Neural progenitor cell (in vitro differentiated cells): ENCODE data around the gene S100A16. TPM values are rescaled to one million over a fixed set of nuclear protein-coding genes. Genes with fewer than 3 reads are reported as not detected.

Source experiments
- DNase-seq: peaks from one replicate; pipeline ENCODE4 v3.0.0-alpha.2; 2016; ENCODE audit warnings: low spot score
- H2AFZ ChIP-seq: fragments of 200-600 bp; sonication (generic); replicated peaks from 2 replicates; pipeline ENCODE4 v1.6.1; 2016; ENCODE audit warnings: antibody characterized with exemption
- H3F3A ChIP-seq: fragments of 200-600 bp; sonication (generic); 2 replicates; pipeline ENCODE4 v1.6.1; 2016; ENCODE audit warnings: antibody characterized with exemption, low read depth
- H3K27ac ChIP-seq: fragments of 200-600 bp; sonication (generic); 2 replicates; pipeline ENCODE4 v1.5.1; 2016; ENCODE audit warnings: mild to moderate bottlenecking
- H3K27me3 ChIP-seq: fragments of 200-600 bp; sonication (generic); 2 replicates; pipeline ENCODE4 v1.6.1; 2016; ENCODE audit warnings: mild to moderate bottlenecking, moderate library complexity
- H3K36me3 ChIP-seq: fragments of 200-600 bp; sonication (generic); 2 replicates; pipeline ENCODE4 v1.5.1; 2016
- H3K4me1 ChIP-seq: fragments of 200-600 bp; sonication (generic); 2 replicates; pipeline ENCODE4 v1.6.1; 2016; ENCODE audit warnings: mixed run types
- H3K4me2 ChIP-seq: fragments of 200-600 bp; sonication (generic); 2 replicates; pipeline ENCODE4 v1.6.1; 2016
- H3K4me3 ChIP-seq: fragments of 200-600 bp; sonication (generic); 2 replicates; pipeline ENCODE4 v1.5.1; 2016
- H3K79me2 ChIP-seq: fragments of 200-600 bp; sonication (generic); 2 replicates; pipeline ENCODE4 v1.6.1; 2016; ENCODE audit warnings: low read depth
- H3K9ac ChIP-seq: fragments of 200-600 bp; sonication (generic); 2 replicates; pipeline ENCODE4 v1.6.1; 2016
- H3K9me3 ChIP-seq: fragments of 200-600 bp; sonication (generic); 2 replicates; pipeline ENCODE4 v1.5.1; 2016; ENCODE audit warnings: low read depth
- H4K20me1 ChIP-seq: fragments of 200-600 bp; sonication (generic); 2 replicates; pipeline ENCODE4 v1.6.1; 2016; ENCODE audit warnings: low read depth
- H3K27ac Mint-ChIP-seq: 3 replicates; pipeline ENCODE4 v1.8.0; 2021; ENCODE audit warnings: mixed read lengths
- H3K27me3 Mint-ChIP-seq: 2 replicates; pipeline ENCODE4 v1.8.0; 2022; ENCODE audit warnings: low read depth, mild to moderate bottlenecking, inconsistent platforms, moderate library complexity, mixed read lengths; ENCODE audit not compliant: insufficient read depth
- H3K36me3 Mint-ChIP-seq: 3 replicates; pipeline ENCODE4 v1.8.0; 2021; ENCODE audit warnings: mixed read lengths
- H3K4me1 Mint-ChIP-seq: 3 replicates; pipeline ENCODE4 v1.8.0; 2021; ENCODE audit warnings: mixed read lengths
- H3K4me3 Mint-ChIP-seq: 3 replicates; pipeline ENCODE4 v1.8.0; 2021; ENCODE audit warnings: mild to moderate bottlenecking, moderate library complexity, mixed read lengths
- H3K9me3 Mint-ChIP-seq: 3 replicates; pipeline ENCODE4 v1.8.0; 2020; ENCODE audit warnings: mixed read lengths
- CTCF ChIP-seq: fragments of 200-600 bp; sonication (generic); IDR thresholded peaks from 2 replicates; pipeline ENCODE4 v1.5.1; 2017; ENCODE audit warnings: antibody characterized with exemption, mild to moderate bottlenecking
- EZH2 ChIP-seq: fragments of 200-600 bp; sonication (generic); IDR thresholded peaks from 2 replicates; pipeline ENCODE4 v1.6.1; 2017; ENCODE audit warnings: antibody characterized with exemption, mild to moderate bottlenecking, moderate library complexity
- EZH2phosphoT487 ChIP-seq: fragments of 200-600 bp; sonication (generic); IDR thresholded peaks from 2 replicates; pipeline ENCODE4 v1.6.1; 2017; ENCODE audit warnings: antibody characterized with exemption
- total RNA-seq: library from RNA; depleted of rRNA; stranded (reverse); fragments of >200 nt; gene quantifications from 2 replicates; pipeline ENCODE4 v1.2.3, GENCODE V29; 2015; ENCODE audit warnings: low replicate concordance

The S100A16 gene
- total RNA-seq, 1 donor from 2014 or later = 13.1 TPM

DNA sequence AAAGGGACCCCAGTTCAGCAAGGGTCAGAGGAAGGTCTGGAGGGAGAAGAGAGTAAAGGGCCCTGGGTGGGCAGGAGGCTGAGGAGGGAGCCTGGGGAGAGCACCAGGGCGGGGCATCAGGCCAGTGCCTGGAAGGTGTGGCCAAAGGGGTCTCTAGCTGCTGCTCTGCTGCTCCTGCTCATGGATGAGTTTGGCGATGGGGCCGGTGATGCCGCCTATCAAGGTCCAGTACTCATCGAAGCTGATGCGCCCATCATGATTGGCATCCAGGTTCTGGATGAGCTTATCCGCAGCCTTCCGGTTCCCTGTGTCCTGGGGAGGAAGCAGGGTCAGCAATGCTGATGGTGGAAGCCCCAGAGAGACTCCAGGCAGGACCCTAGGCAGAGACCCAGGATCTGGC is 5.6 kb downstream of the S100A16 start:
- Histone ChIP-seq H3K4me3 (no peak overlapping the region), H3K27me3 (no peaks in the 10 kb centered on the region), H3K79me2 (no peaks in the 10 kb centered on the region), H3K27ac (no peak overlapping the region), H3K36me3 (no peaks in the 10 kb centered on the region), H3K9ac (no peak overlapping the region), H3K9me3 (no peaks in the 10 kb centered on the region), H3K4me2 (no peak overlapping the region), H4K20me1 (no peaks in the 10 kb centered on the region), H3K4me1 (peaks cover 24% of the 10 kb centered on the region), H2AFZ (no peak overlapping the region), H3F3A (no peaks in the 10 kb centered on the region)
- Mint-ChIP-seq H3K36me3 (no peaks in the 10 kb centered on the region), H3K27me3 (peaks cover 13% of the 10 kb centered on the region), H3K4me3 (no peak overlapping the region), H3K4me1 (peaks cover 30% of the 10 kb centered on the region), H3K9me3 (no peaks in the 10 kb centered on the region), H3K27ac (no peak overlapping the region)
- no peak for DNase-seq
- no peak for TF ChIP-seq CTCF

DNA sequence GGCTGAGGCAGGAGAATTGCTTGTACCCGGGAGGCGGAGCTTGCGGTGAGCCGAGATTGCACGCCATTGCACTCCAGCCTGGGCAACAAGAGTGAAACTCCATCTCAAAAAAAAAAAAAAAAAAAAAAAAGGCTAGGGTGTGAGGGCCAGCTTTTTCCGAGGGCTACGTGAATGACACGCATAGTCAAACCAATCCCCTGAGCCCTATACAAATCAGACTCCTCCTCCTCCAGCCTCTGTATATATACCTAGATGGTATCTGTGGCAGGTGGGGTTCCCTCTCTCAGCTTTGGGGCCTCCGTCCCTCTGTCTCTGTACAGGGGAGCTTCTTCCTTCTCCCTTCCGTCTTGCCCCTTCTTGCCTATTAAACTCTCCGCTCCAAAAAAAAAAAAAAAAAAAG is 6.7 kb downstream of the S100A16 start:
- no peaks in the 10 kb centered on the region for H3F3A ChIP-seq
- no peaks in the 10 kb centered on the region for H3K36me3 ChIP-seq
- no peaks in the 10 kb centered on the region for H3K27me3 ChIP-seq
- peaks cover 15% of the 10 kb centered on the region for H3K4me1 ChIP-seq
- no peaks in the 10 kb centered on the region for H3K9me3 ChIP-seq
- H3K27me3 Mint-ChIP-seq = peaks cover 13% of the 10 kb centered on the region
- no peak overlapping the region for H3K4me3 Mint-ChIP-seq
- no peaks in the 10 kb centered on the region for H3K9me3 Mint-ChIP-seq
- H3K9ac ChIP-seq = no peak overlapping the region
- H4K20me1 ChIP-seq = no peaks in the 10 kb centered on the region
- H3K4me2 ChIP-seq = no peak overlapping the region
- H3K4me3 ChIP-seq = no peak overlapping the region
- H2AFZ ChIP-seq = no peak overlapping the region
- H3K27ac ChIP-seq = no peak overlapping the region
- H3K27ac Mint-ChIP-seq = no peak overlapping the region
- TF ChIP-seq EZH2 (no peak), CTCF (no peak)
- peaks cover 28% of the 10 kb centered on the region for H3K4me1 Mint-ChIP-seq
- no peak for DNase-seq
- no peaks in the 10 kb centered on the region for H3K36me3 Mint-ChIP-seq
- no peaks in the 10 kb centered on the region for H3K79me2 ChIP-seq

DNA sequence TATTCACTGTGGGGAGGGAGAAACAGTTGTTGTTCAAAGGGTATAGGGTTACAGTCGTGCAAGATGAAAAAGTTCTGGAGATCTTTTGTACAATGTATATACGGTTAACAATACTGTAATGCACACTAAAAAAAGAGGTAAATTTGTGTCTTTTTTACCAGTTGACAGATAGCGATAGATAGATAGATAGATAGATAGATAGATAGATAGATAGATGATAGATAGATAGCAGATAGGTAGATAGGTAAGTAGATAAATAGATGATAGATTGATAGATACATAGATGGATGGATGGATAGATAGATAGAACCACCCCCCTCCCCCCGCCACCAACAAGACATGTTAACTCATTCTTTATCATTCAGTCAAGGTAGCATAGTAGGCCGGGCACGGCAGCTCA is 10.2 kb downstream of the S100A16 start:
- H3K27ac Mint-ChIP-seq = no peak overlapping the region
- H3K4me3 ChIP-seq = no peak overlapping the region
- H3F3A ChIP-seq = no peaks in the 10 kb centered on the region
- peaks cover 22% of the 10 kb centered on the region for H3K4me1 Mint-ChIP-seq
- TF ChIP-seq CTCF (no peak), EZH2phosphoT487 (no peak), EZH2 (no peak)
- no peak overlapping the region for H3K4me3 Mint-ChIP-seq
- no peak for DNase-seq
- no peaks in the 10 kb centered on the region for H3K9me3 ChIP-seq
- H4K20me1 ChIP-seq = no peaks in the 10 kb centered on the region
- H3K4me1 ChIP-seq = peaks cover 8% of the 10 kb centered on the region
- H3K4me2 ChIP-seq = no peak overlapping the region
- no peak overlapping the region for H3K27ac ChIP-seq
- no peaks in the 10 kb centered on the region for H3K36me3 ChIP-seq
- H2AFZ ChIP-seq = no peak overlapping the region
- H3K36me3 Mint-ChIP-seq = no peaks in the 10 kb centered on the region
- no peaks in the 10 kb centered on the region for H3K79me2 ChIP-seq
- H3K27me3 Mint-ChIP-seq = peaks cover 6% of the 10 kb centered on the region
- H3K27me3 ChIP-seq = no peaks in the 10 kb centered on the region
- no peaks in the 10 kb centered on the region for H3K9me3 Mint-ChIP-seq
- no peak overlapping the region for H3K9ac ChIP-seq

DNA sequence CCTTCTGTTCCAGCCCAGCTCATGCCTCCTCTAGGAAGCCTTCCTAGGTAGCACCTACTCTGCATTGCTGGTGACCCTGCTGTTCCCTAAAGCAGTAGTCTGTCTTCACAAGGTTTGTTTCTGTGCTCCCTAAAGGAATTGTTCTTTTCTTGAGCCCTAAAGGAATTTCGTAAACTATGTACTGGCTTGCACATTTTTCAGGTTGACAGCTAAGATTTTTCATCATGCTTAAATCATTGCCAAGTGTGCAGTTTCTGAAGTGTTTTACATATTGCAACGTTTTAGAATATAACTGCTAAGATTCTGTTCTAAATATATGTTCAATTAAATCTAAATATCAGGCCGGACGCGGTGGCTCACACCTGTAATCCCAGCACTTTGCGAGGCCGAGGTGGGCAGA is 13.1 kb downstream of the S100A16 start:
- Mint-ChIP-seq H3K36me3 (no peaks in the 10 kb centered on the region), H3K9me3 (no peaks in the 10 kb centered on the region), H3K27me3 (peaks cover 2% of the 10 kb centered on the region), H3K4me1 (peaks cover 15% of the 10 kb centered on the region), H3K27ac (no peak overlapping the region), H3K4me3 (no peak overlapping the region)
- Histone ChIP-seq H3K79me2 (no peaks in the 10 kb centered on the region), H3K9ac (no peak overlapping the region), H3K4me2 (no peak overlapping the region), H3K4me3 (no peak overlapping the region), H3K4me1 (peaks cover 8% of the 10 kb centered on the region), H3K27ac (no peak overlapping the region), H3K27me3 (no peaks in the 10 kb centered on the region), H3K36me3 (no peaks in the 10 kb centered on the region), H3K9me3 (no peaks in the 10 kb centered on the region), H4K20me1 (no peaks in the 10 kb centered on the region), H3F3A (no peaks in the 10 kb centered on the region), H2AFZ (no peak overlapping the region)
- TF ChIP-seq CTCF = no peak
- no peak for TF ChIP-seq EZH2
- TF ChIP-seq EZH2phosphoT487 = no peak
- DNase-seq = no peak
